ENCODE measurements around the gene ANGPTL1. TPM values are rescaled to one million over a fixed set of nuclear protein-coding genes. Genes with fewer than 3 reads are reported as not detected.

Gene ANGPTL1
- total RNA-seq, 6 experiments from 2014 or later = 1.2 to 10.0 (median 3.8) TPM

DNA sequence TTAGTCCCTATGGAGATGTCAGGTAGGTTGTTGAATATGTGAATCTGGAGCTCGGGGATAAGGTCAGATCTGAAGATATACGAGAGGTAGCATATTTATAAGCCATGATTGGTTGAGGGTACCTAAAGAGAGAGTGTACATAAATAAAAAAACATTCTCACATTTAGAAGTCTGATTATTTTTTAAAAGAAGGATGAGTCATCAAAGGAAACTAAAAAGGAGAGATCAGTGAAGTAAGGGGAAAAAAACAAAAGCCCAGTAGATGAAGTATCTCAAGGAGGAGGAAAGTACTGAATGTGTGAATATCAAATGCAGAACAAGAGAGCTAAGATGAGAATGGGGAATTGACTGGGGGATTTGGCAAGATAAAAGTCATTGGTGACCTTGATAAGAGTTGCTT is 15.7 kb upstream of the ANGPTL1 start:
- ATAC-seq (no peak), DNase-seq (no peak)
- TF ChIP-seq POLR2A (IDR thresholded peaks at IDR 0.05) = no peak
- TF ChIP-seq, protein P1, sequence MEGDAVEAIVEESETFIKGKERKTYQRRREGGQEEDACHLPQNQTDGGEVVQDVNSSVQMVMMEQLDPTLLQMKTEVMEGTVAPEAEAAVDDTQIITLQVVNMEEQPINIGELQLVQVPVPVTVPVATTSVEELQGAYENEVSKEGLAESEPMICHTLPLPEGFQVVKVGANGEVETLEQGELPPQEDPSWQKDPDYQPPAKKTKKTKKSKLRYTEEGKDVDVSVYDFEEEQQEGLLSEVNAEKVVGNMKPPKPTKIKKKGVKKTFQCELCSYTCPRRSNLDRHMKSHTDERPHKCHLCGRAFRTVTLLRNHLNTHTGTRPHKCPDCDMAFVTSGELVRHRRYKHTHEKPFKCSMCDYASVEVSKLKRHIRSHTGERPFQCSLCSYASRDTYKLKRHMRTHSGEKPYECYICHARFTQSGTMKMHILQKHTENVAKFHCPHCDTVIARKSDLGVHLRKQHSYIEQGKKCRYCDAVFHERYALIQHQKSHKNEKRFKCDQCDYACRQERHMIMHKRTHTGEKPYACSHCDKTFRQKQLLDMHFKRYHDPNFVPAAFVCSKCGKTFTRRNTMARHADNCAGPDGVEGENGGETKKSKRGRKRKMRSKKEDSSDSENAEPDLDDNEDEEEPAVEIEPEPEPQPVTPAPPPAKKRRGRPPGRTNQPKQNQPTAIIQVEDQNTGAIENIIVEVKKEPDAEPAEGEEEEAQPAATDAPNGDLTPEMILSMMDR (IDR thresholded peaks at IDR 0.05) = no peak
- intact Hi-C loops (cut with DNase I) = no loop called here
- Histone ChIP-seq H3K4me3 (no peak overlapping the region), H3K27ac (no peak overlapping the region), H3K36me3 (peaks cover 0 to 18% (median 7%) of the 10 kb centered on the region in 4 donors), H3K4me1 (no peaks in the 10 kb centered on the region), H3K9me3 (no peaks in the 10 kb centered on the region), H3K27me3 (no peaks in the 10 kb centered on the region)
- WGBS (ENCODE audit: insufficient coverage, low coverage, low lambda C conversion rate, missing lambda C conversion rate) = 94% methylated on average over 2 of the region's 2 CpGs

DNA sequence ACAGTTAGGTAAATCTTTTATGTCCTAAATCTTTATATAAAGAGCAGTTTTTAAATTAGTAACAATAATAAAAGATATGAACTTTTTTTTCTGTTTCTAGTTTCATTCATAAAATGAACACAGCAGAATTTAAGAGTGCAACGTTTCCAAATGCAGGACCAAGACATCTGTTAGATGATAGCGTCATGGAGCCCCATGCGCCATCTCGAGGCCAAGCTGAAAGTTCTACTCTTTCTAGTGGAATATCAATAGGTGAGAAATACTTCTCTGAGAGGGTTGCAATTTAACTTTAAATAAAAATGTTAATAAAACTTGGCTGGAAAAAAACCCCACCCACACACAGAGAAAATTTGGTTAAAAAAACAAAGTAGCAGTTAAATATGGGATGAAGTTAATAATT is 15.0 kb upstream of the ANGPTL1 start:
- ATAC-seq (no peak), DNase-seq (no peak)
- H3K9me3 ChIP-seq = no peaks in the 10 kb centered on the region
- WGBS (ENCODE audit: insufficient coverage, low coverage, low lambda C conversion rate, missing lambda C conversion rate) = 91% methylated on average over 4 of the region's 4 CpGs
- H3K36me3 ChIP-seq = peaks cover 0 to 18% (median 7%) of the 10 kb centered on the region in 4 donors
- H3K4me3 ChIP-seq = no peak overlapping the region
- no peak overlapping the region for H3K27ac ChIP-seq
- intact Hi-C loops (cut with DNase I) = no loop called here
- no peaks in the 10 kb centered on the region for H3K27me3 ChIP-seq
- TF ChIP-seq, protein P1 (IDR thresholded peaks at IDR 0.05) = no peak
- TF ChIP-seq POLR2A (IDR thresholded peaks at IDR 0.05) = no peak
- no peaks in the 10 kb centered on the region for H3K4me1 ChIP-seq

DNA sequence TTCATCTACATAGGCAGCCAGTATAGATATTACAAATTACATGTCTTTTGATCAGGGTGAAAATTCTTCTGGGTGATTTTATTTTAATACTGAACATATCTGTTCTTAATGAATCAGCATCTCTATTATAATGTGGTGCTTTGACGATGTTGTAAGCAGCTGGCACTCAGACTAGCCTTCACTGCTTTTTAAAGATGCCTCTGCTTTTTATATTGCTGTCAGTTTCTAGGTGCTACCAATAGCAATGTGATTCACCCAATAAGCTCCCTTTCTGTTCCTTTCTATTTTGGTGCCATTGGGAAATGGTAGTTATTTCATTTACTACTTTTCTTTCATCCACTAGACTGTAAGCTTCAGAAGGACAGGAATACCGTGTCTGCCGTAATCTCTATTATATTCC is 11.1 kb upstream of the ANGPTL1 start:
- peaks cover 0 to 16% (median 5%) of the 10 kb centered on the region in 4 donors for H3K36me3 ChIP-seq

DNA sequence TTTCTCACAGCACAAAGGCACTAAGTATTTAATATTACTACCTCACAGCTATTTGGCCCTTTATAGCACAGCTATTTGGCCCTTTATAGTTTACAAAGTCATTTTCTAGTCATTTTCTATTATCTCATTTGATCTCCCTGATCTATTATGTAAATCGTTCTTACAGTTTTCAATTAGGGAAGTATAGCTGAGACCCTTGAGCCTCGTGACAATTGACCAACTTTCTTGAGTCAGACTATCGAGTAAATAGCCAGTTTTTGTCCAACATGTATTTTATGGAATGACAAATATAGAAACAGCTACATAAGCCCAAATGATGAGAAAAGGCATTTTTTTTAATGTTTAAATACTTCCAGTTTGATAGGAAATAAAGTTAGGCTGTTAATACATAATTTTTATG is 7.0 kb upstream of the ANGPTL1 start:
- no peak for ATAC-seq
- intact Hi-C loops (cut with DNase I) = no loop called here
- H3K9me3 ChIP-seq = no peaks in the 10 kb centered on the region
- H3K27me3 ChIP-seq = no peaks in the 10 kb centered on the region
- 82% methylated on average over 3 of the region's 3 CpGs for WGBS (ENCODE audit: insufficient coverage, low coverage, low lambda C conversion rate, missing lambda C conversion rate)
- TF ChIP-seq, protein P1 (IDR thresholded peaks at IDR 0.05) = no peak
- TF ChIP-seq POLR2A (IDR thresholded peaks at IDR 0.05) = no peak
- peaks cover 0 to 5% (median 0%) of the 10 kb centered on the region in 4 donors for H3K4me1 ChIP-seq
- H3K4me3 ChIP-seq = no peak overlapping the region
- DNase-seq = no peak
- H3K27ac ChIP-seq = no peak overlapping the region
- peaks cover 0 to 3% (median 0%) of the 10 kb centered on the region in 4 donors for H3K36me3 ChIP-seq

More for the DNA sequence above, 11.1 kb upstream of the ANGPTL1 start:
- no peak for DNase-seq
- no peaks in the 10 kb centered on the region for H3K27me3 ChIP-seq
- H3K9me3 ChIP-seq = no peaks in the 10 kb centered on the region
- no peak for ATAC-seq
- H3K4me1 ChIP-seq = no peaks in the 10 kb centered on the region
- 100% methylated on average over 3 of the region's 3 CpGs for WGBS (ENCODE audit: insufficient coverage, low coverage, low lambda C conversion rate, missing lambda C conversion rate)
- H3K27ac ChIP-seq = no peak overlapping the region
- TF ChIP-seq POLR2A (IDR thresholded peaks at IDR 0.05) = no peak
- TF ChIP-seq, protein P1 (IDR thresholded peaks at IDR 0.05) = no peak
- intact Hi-C loops (cut with DNase I) = no loop called here
- H3K4me3 ChIP-seq = no peak overlapping the region

DNA sequence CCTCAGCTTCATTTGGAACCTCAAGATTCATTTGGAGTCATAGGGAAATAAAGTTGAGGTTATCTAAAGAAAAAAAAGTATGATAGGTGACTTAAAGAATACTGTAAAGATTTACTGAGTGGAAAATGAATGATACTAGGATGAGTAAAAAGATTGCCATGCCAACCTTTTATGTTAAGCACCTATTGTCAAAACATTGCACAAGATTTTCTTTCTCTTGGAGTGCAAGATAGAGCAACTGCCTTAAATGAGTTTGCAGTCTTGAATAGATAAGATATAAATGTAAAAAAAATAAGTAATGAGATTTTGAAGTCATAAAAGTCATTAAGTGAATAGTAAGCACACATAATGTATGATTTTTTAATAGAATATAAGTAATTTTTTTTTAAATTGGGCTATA is 5.1 kb upstream of the ANGPTL1 start:
- Histone ChIP-seq H3K27ac (no peak overlapping the region), H3K4me3 (no peak overlapping the region), H3K4me1 (peaks cover 0 to 16% (median 5%) of the 10 kb centered on the region in 4 donors), H3K36me3 (peaks cover 0 to 3% (median 0%) of the 10 kb centered on the region in 4 donors), H3K27me3 (no peaks in the 10 kb centered on the region), H3K9me3 (no peaks in the 10 kb centered on the region)
- no peak for ATAC-seq
- TF ChIP-seq, protein P1 (IDR thresholded peaks at IDR 0.05) = no peak
- TF ChIP-seq POLR2A (IDR thresholded peaks at IDR 0.05) = no peak
- intact Hi-C loops (cut with DNase I) = no loop called here
- no peak for DNase-seq
